ENCODE data around the gene MYT1.

GRCh38 chr20:64129146-64129782 is 35.0 kb upstream of the MYT1 start:
- TF ChIP-seq CTCF (IDR thresholded peaks at IDR 0.05) (no peak), PBX3 (IDR thresholded peaks at IDR 0.05) (no peak)
